GM12892 (cell line): Measurements from ENCODE around the gene PALS2.

ENCODE experiments used
- POLR2A ChIP-seq: IDR thresholded peaks from 2 replicates; pipeline ENCODE4 v1.6.1; 2011; ENCODE audit warnings: low read depth, low read length, control low read depth
- POLR2AphosphoS5 ChIP-seq: IDR thresholded peaks from 2 replicates; pipeline ENCODE4 v1.6.1; 2011; ENCODE audit warnings: low read depth, low read length, control low read depth
- TAF1 ChIP-seq: IDR thresholded peaks from 2 replicates; pipeline ENCODE4 v1.6.1; 2011; ENCODE audit warnings: low read depth, mild to moderate bottlenecking, control low read depth, low read length, borderline replicate concordance

GRCh38 chr7:24602860-24603456 lies 29.7 kb downstream of the PALS2 start:
- TF ChIP-seq POLR2A = no peak
- no peak for TF ChIP-seq TAF1
- TF ChIP-seq POLR2AphosphoS5 = no peak
